Gastroesophageal sphincter (tissue), 3 donors: ENCODE results near the gene DCC.

Source experiments
- EP300 ChIP-seq: sonication (generic); formaldehyde crosslinking; IDR thresholded peaks from one replicate; pipeline ENCODE4 v1.6.1; 2017; ENCODE audit warnings: antibody characterized with exemption, mild to moderate bottlenecking
- POLR2A ChIP-seq, 2 donors: fragments of 450-650 bp; IDR thresholded peaks; one replicate each; pipeline ENCODE4 v1.6.1; 2017; ENCODE audit warnings: antibody characterized with exemption in 2 of 2, mild to moderate bottlenecking in 2 of 2, moderate library complexity in 1 of 2
- POLR2AphosphoS5 ChIP-seq: sonication (generic); formaldehyde crosslinking; IDR thresholded peaks from one replicate; pipeline ENCODE4 v1.6.1; 2017; ENCODE audit warnings: antibody characterized with exemption
- TF ChIP-seq, protein P1 (sequence below), 4 experiments: fragments of 200-600 bp in 2 of 4; fragments of 450-650 bp in 2 of 4; sonication (generic) in 1 of 4; IDR thresholded peaks; one replicate each; pipeline ENCODE4 v1.5.1; 2017 to 2019; ENCODE audit warnings: antibody characterized with exemption in 4 of 4, mild to moderate bottlenecking in 2 of 4, moderate library complexity in 2 of 4

DNA sequence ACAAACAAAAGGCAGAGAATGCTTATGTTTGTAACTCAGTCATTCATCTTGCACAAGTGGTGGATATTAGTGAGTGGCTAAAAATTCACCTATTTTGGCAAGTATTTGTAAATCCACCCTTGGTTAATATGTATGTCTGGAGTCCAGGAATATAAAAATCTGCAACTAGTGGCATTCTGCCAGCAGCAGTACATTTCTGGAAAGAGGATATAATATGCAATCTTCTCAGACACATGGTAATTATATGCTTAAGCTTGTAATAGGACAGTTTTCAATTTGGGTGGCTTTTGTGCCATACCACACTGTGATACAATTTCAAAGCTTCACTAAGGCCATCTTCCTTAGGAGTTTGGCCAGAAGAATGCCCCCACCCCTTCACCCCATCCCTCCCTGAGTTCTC, 1191.2 kb downstream of the DCC start:
- TF ChIP-seq POLR2AphosphoS5 (no peak), POLR2A (IDR thresholded peaks at IDR 0.05) (no peak), EP300 (no peak)
- TF ChIP-seq, protein P1, sequence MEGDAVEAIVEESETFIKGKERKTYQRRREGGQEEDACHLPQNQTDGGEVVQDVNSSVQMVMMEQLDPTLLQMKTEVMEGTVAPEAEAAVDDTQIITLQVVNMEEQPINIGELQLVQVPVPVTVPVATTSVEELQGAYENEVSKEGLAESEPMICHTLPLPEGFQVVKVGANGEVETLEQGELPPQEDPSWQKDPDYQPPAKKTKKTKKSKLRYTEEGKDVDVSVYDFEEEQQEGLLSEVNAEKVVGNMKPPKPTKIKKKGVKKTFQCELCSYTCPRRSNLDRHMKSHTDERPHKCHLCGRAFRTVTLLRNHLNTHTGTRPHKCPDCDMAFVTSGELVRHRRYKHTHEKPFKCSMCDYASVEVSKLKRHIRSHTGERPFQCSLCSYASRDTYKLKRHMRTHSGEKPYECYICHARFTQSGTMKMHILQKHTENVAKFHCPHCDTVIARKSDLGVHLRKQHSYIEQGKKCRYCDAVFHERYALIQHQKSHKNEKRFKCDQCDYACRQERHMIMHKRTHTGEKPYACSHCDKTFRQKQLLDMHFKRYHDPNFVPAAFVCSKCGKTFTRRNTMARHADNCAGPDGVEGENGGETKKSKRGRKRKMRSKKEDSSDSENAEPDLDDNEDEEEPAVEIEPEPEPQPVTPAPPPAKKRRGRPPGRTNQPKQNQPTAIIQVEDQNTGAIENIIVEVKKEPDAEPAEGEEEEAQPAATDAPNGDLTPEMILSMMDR (IDR thresholded peaks at IDR 0.05), result no peak
